ENCODE results near the gene CATSPER1.

CATSPER1 gene

DNA sequence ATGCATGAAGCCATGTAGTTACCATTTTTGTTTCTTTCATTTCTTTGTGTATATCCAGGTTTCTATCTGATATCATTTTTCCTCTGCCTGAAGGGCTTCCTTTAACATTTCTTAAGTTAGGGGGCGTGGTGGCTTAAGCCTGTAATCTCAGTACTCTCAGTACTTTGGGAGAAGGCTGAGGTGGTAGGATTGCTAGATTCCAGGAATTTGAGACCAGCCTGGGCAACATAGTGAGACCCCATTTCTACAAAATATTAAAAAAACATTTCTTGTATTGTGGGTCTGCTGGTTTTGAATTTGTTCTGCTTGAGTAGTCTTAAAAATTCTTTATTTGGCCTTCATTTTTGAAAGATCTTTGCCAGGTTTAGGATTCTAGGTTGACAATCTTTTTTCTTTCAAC, 38.3 kb upstream of the CATSPER1 start:
- H3F3A ChIP-seq (ENCODE audit: insufficient read depth, low read length): peaks cover 81% of the 10 kb centered on the region
- H2AFZ ChIP-seq (ENCODE audit: low read length): no peak overlapping the region
- no peak for DNase-seq
- no peak overlapping the region for H3K27ac ChIP-seq (ENCODE audit: low read length)
- no peak overlapping the region for H3K4me2 ChIP-seq (ENCODE audit: low read depth, low read length)
- peaks cover 75% of the 10 kb centered on the region for H3K4me1 ChIP-seq (ENCODE audit: low read length)
- peaks cover 80% of the 10 kb centered on the region for H3K79me2 ChIP-seq (ENCODE audit: low read length)
- no peak overlapping the region for H3K4me3 ChIP-seq (ENCODE audit: low read length)
- no peaks in the 10 kb centered on the region for H3K9me2 ChIP-seq (replicated peaks; ENCODE audit: insufficient read depth, low read length)
- no peak overlapping the region for H3K9ac ChIP-seq (ENCODE audit: low read length)
- TF ChIP-seq EZH2 (optimal IDR thresholded peaks at IDR 0.05; ENCODE audit: low read depth, low read length) (no peak), EZH2phosphoT487 (IDR thresholded peaks at IDR 0.05; ENCODE audit: low read length) (no peak)
- TF ChIP-seq, protein P1, sequence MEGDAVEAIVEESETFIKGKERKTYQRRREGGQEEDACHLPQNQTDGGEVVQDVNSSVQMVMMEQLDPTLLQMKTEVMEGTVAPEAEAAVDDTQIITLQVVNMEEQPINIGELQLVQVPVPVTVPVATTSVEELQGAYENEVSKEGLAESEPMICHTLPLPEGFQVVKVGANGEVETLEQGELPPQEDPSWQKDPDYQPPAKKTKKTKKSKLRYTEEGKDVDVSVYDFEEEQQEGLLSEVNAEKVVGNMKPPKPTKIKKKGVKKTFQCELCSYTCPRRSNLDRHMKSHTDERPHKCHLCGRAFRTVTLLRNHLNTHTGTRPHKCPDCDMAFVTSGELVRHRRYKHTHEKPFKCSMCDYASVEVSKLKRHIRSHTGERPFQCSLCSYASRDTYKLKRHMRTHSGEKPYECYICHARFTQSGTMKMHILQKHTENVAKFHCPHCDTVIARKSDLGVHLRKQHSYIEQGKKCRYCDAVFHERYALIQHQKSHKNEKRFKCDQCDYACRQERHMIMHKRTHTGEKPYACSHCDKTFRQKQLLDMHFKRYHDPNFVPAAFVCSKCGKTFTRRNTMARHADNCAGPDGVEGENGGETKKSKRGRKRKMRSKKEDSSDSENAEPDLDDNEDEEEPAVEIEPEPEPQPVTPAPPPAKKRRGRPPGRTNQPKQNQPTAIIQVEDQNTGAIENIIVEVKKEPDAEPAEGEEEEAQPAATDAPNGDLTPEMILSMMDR (IDR thresholded peaks at IDR 0.05; ENCODE audit: low read length): no peak
- H3K9me3 ChIP-seq (replicated peaks; ENCODE audit: insufficient read depth, low read length): no peaks in the 10 kb centered on the region
- H3K27me3 ChIP-seq (replicated peaks; ENCODE audit: insufficient read depth, low read length): no peaks in the 10 kb centered on the region
- peaks cover 16% of the 10 kb centered on the region for H3K36me3 ChIP-seq (replicated peaks; ENCODE audit: insufficient read depth, low read length)
- peaks cover 26% of the 10 kb centered on the region for H4K20me1 ChIP-seq (ENCODE audit: insufficient read depth, low read length)

DNA sequence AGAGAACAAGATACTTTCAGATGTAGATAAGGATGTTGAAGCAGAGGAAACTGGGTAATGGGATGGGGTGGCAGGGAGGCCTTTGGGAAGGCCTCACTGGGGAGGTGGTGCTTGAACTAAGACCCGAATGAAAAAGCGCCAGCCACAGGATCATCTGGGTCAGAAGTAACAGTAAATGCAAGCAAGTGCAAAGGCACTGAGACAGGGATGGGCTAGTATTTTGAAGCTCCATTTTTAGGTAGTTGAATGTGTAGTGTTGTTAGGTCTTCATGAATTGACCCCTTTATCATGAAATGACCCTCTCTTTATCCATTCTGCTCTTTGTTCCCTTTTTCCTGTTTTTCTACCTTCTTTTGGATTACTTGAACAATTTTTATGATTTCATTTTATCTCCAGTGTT, 37.6 kb upstream of the CATSPER1 start:
- no peak for DNase-seq
- peaks cover 86% of the 10 kb centered on the region for H3K79me2 ChIP-seq (ENCODE audit: low read length)
- no peak overlapping the region for H3K9ac ChIP-seq (ENCODE audit: low read length)
- H3K4me3 ChIP-seq (ENCODE audit: low read length): no peak overlapping the region
- H3K4me2 ChIP-seq (ENCODE audit: low read depth, low read length): 0 out of 2 replicates have a peak overlapping the region, but pooled peaks have one; percentile 8
- peaks cover 29% of the 10 kb centered on the region for H4K20me1 ChIP-seq (ENCODE audit: insufficient read depth, low read length)
- TF ChIP-seq EZH2 (optimal IDR thresholded peaks at IDR 0.05; ENCODE audit: low read depth, low read length): no peak
- TF ChIP-seq, protein P1 (IDR thresholded peaks at IDR 0.05; ENCODE audit: low read length): no peak
- H2AFZ ChIP-seq (ENCODE audit: low read length): no peak overlapping the region
- H3K9me3 ChIP-seq (replicated peaks; ENCODE audit: insufficient read depth, low read length): no peaks in the 10 kb centered on the region
- peaks cover 16% of the 10 kb centered on the region for H3K36me3 ChIP-seq (replicated peaks; ENCODE audit: insufficient read depth, low read length)
- peak overlapping the region; percentile 5; the same call in 1 of the 2 replicates for H3K27ac ChIP-seq (ENCODE audit: low read length)
- no peaks in the 10 kb centered on the region for H3K27me3 ChIP-seq (replicated peaks; ENCODE audit: insufficient read depth, low read length)
- no peaks in the 10 kb centered on the region for H3K9me2 ChIP-seq (replicated peaks; ENCODE audit: insufficient read depth, low read length)
- peaks cover 74% of the 10 kb centered on the region for H3F3A ChIP-seq (ENCODE audit: insufficient read depth, low read length)
- H3K4me1 ChIP-seq (ENCODE audit: low read length): peaks cover 70% of the 10 kb centered on the region

DNA sequence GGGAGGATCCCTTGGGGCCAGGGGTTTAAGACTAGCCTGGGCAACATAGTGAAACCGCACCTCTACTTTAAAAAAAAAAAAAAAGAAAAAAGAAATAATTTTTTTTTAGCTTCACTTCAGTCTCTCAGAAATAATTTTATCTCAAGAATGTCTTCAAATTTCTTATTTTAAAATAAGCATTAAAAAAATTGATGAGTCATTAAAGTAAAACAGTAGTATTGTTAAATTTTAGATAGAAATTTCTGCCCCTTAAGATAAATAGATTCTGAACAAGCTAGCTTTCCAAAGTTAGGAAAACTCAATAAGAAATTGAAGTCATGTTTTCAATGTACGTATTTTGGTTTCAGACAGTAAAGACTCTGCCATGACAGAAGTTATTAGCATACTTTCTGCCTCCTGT, 36.1 kb upstream of the CATSPER1 start:
- Histone ChIP-seq H3K27ac (ENCODE audit: low read length) (no peak overlapping the region), H3K9me2 (replicated peaks; ENCODE audit: insufficient read depth, low read length) (no peaks in the 10 kb centered on the region), H3F3A (ENCODE audit: insufficient read depth, low read length) (peaks cover 66% of the 10 kb centered on the region), H3K4me3 (ENCODE audit: low read length) (no peak overlapping the region), H3K36me3 (replicated peaks; ENCODE audit: insufficient read depth, low read length) (peaks cover 19% of the 10 kb centered on the region), H2AFZ (ENCODE audit: low read length) (no peak overlapping the region), H3K79me2 (ENCODE audit: low read length) (peaks cover 93% of the 10 kb centered on the region), H3K9me3 (replicated peaks; ENCODE audit: insufficient read depth, low read length) (no peaks in the 10 kb centered on the region), H4K20me1 (ENCODE audit: insufficient read depth, low read length) (peaks cover 28% of the 10 kb centered on the region), H3K27me3 (replicated peaks; ENCODE audit: insufficient read depth, low read length) (no peaks in the 10 kb centered on the region), H3K4me2 (ENCODE audit: low read depth, low read length) (no peak overlapping the region), H3K9ac (ENCODE audit: low read length) (no peak overlapping the region), H3K4me1 (ENCODE audit: low read length) (peaks cover 55% of the 10 kb centered on the region)
- DNase-seq: no peak
- TF ChIP-seq, protein P1 (IDR thresholded peaks at IDR 0.05; ENCODE audit: low read length): no peak
- no peak for TF ChIP-seq EZH2 (optimal IDR thresholded peaks at IDR 0.05; ENCODE audit: low read depth, low read length)
- TF ChIP-seq EZH2phosphoT487 (IDR thresholded peaks at IDR 0.05; ENCODE audit: low read length): no peak
